Measurements from ENCODE around the gene MAGEB17. TPM values are rescaled to one million over a fixed set of nuclear protein-coding genes. Genes with fewer than 3 reads are reported as not detected.

The MAGEB17 gene, protein sequence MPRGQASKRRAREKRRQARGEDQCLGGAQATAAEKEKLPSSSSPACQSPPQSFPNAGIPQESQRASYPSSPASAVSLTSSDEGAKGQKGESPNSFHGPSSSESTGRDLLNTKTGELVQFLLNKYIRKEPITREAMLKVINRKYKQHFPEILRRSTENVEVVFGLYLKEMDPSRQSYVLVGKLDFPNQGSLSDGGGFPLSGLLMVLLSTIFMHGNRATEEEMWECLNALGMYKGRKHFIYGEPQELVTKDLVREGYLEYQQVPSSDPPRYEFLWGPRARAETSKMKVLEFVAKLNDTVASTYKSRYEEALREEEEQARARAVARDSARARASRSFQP
- polyA plus RNA-seq: 0.17 TPM in 1 of 2 replicates, not detected in the other
- not detected in 2 replicates for polyA minus RNA-seq

- H4K20me1 ChIP-seq (ENCODE audit: insufficient read depth): no peaks in the 10 kb centered on the region
- no peak within 1 kb of the TSS for H3K9ac ChIP-seq (ENCODE audit: low read length)
- no peak within 1 kb of the TSS for H3K4me3 ChIP-seq (ENCODE audit: low read length)
- no peaks in the 10 kb centered on the region for H3K9me3 ChIP-seq (ENCODE audit: low read length)
- H3K27ac ChIP-seq (ENCODE audit: low read length): no peak within 1 kb of the TSS
- H3K4me2 ChIP-seq (ENCODE audit: low read length): no peak within 1 kb of the TSS
- TF ChIP-seq POLR2AphosphoS5 (IDR thresholded peaks at IDR 0.05): no peak
- no peak for TF ChIP-seq RAD21 (conservative IDR thresholded peaks at IDR 0.05)
- no peak for TF ChIP-seq MXI1 (conservative IDR thresholded peaks at IDR 0.05; ENCODE audit: poor library complexity, severe bottlenecking)
- no peak for TF ChIP-seq SMC3 (conservative IDR thresholded peaks at IDR 0.05; ENCODE audit: poor library complexity)
- TF ChIP-seq EZH2 (IDR thresholded peaks at IDR 0.05; ENCODE audit: borderline replicate concordance, insufficient read depth, low read length, poor library complexity, severe bottlenecking): no peak
- no peak for TF ChIP-seq REST (IDR thresholded peaks at IDR 0.05; ENCODE audit: borderline replicate concordance)
- TF ChIP-seq EP300 (conservative IDR thresholded peaks at IDR 0.05; ENCODE audit: poor library complexity, severe bottlenecking): no peak
- TF ChIP-seq CTCF (IDR thresholded peaks at IDR 0.05; ENCODE audit: poor library complexity, severe bottlenecking): no peak
- no peak for TF ChIP-seq TAF1 (IDR thresholded peaks at IDR 0.05; ENCODE audit: low read depth)
- H3K79me2 ChIP-seq (replicated peaks; ENCODE audit: insufficient read depth, low read length): no peaks in the 10 kb centered on the region
- H3F3A ChIP-seq (ENCODE audit: insufficient read depth, low read length, poor library complexity, severe bottlenecking): no peaks in the 10 kb centered on the region
- no peaks in the 10 kb centered on the region for H3K27me3 ChIP-seq (ENCODE audit: insufficient read depth, low read depth, low read length)
- H3K9me2 ChIP-seq (ENCODE audit: insufficient read depth, low read length): no peaks in the 10 kb centered on the region
- no peak within 1 kb of the TSS for H2AFZ ChIP-seq (ENCODE audit: low read depth, low read length)
- H3K36me3 ChIP-seq (ENCODE audit: insufficient read depth, low read length): no peaks in the 10 kb centered on the region
These were observed at the start of gene MAGEB17 for GRCh38 chrX:16167181-16167580. TSS of gene MAGEB17 (plus strand) at chrX:16167481. CDS start at chrX:16170383, 2,902 bp downstream.

DNA sequence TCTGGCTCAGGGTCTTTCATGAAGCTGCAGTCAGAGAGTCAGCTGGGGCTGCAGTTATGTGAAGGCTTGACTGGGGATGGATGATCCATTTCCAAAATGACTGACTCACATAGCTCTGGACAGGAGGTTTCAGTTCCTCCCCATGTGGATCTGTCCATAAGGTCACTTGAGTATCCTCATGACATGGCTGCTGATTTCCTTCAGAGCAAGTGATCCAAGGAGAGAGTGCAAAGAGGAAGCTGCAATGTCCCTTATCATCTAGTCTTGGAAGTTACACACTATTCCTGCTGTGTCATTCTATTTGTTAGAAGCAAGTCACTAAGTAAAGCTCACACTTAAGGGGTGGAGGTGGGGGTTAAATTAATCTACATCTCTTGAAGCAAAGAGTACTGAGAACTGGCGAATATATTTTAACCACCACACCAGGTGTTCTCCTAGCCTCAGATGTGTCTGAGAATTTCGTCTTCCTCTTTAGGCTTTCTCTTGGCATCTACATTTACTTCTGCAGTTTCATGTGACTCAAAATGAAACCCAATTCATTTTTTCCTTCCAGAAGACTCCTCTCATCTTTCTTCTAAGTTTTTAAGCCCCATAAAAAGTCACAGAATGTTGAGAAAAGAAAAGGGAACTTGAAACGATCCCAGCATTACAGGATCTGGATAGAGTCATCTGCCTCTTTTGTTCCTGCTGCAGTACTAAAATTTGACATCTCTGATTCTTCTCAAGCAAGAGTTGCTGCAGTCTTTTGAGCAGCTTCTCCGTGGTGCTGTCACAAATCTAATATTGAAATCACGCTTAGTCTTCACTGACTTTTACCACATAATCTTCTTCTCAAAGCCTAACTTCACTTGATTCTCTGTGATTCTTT, 47.7 kb upstream of the MAGEB17 start:
- Histone ChIP-seq H3K9ac (ENCODE audit: low read length) (no peak overlapping the region), H3K4me2 (ENCODE audit: low read length) (no peak overlapping the region), H3K9me2 (ENCODE audit: insufficient read depth, low read length) (no peaks in the 10 kb centered on the region), H3K79me2 (replicated peaks; ENCODE audit: insufficient read depth, low read length) (no peaks in the 10 kb centered on the region), H3K9me3 (ENCODE audit: low read length) (no peaks in the 10 kb centered on the region), H2AFZ (ENCODE audit: low read depth, low read length) (no peak overlapping the region), H3K27me3 (ENCODE audit: insufficient read depth, low read depth, low read length) (no peaks in the 10 kb centered on the region), H3K4me3 (ENCODE audit: low read length) (no peak overlapping the region), H3K36me3 (ENCODE audit: insufficient read depth, low read length) (no peaks in the 10 kb centered on the region), H3K27ac (ENCODE audit: low read length) (no peak overlapping the region), H3F3A (ENCODE audit: insufficient read depth, low read length, poor library complexity, severe bottlenecking) (no peaks in the 10 kb centered on the region), H4K20me1 (ENCODE audit: insufficient read depth) (no peaks in the 10 kb centered on the region)
- TF ChIP-seq RAD21 (conservative IDR thresholded peaks at IDR 0.05): no peak
- TF ChIP-seq SMC3 (conservative IDR thresholded peaks at IDR 0.05; ENCODE audit: poor library complexity): no peak
- TF ChIP-seq REST (IDR thresholded peaks at IDR 0.05; ENCODE audit: borderline replicate concordance): no peak
- TF ChIP-seq MXI1 (conservative IDR thresholded peaks at IDR 0.05; ENCODE audit: poor library complexity, severe bottlenecking): no peak
- TF ChIP-seq POLR2AphosphoS5 (IDR thresholded peaks at IDR 0.05): no peak
- no peak for TF ChIP-seq TAF1 (IDR thresholded peaks at IDR 0.05; ENCODE audit: low read depth)
- no peak for TF ChIP-seq CTCF (IDR thresholded peaks at IDR 0.05; ENCODE audit: poor library complexity, severe bottlenecking)
- no peak for TF ChIP-seq EP300 (conservative IDR thresholded peaks at IDR 0.05; ENCODE audit: poor library complexity, severe bottlenecking)
- no peak for TF ChIP-seq EZH2 (IDR thresholded peaks at IDR 0.05; ENCODE audit: borderline replicate concordance, insufficient read depth, low read length, poor library complexity, severe bottlenecking)
